Activated CD4-positive, CD25-positive, alpha-beta regulatory T cell (primary cell): ENCODE measurements around the gene FTCDNL1.

Experiments
- DNase-seq, 4 experiments: peaks; one replicate each; lab custom pipeline; 2025; lab: John Stamatoyannopoulos, UW

Gene FTCDNL1

GRCh38 chr2:199842631-199843395 lies 8.2 kb downstream of the FTCDNL1 start:
- DNase-seq: no peak

GRCh38 chr2:199841409-199841808 lies 9.6 kb downstream of the FTCDNL1 start:
- no peak for DNase-seq

GRCh38 chr2:199838399-199838798 lies 12.6 kb downstream of the FTCDNL1 start:
- no peak for DNase-seq

GRCh38 chr2:199836943-199837342 lies 14.0 kb downstream of the FTCDNL1 start:
- DNase-seq: no peak

GRCh38 chr2:199833525-199833924 lies 17.5 kb downstream of the FTCDNL1 start:
- DNase-seq: no peak

- DNase-seq: no peak
Measured at GRCh38 chr2:199830531-199830930, 20.5 kb downstream of the FTCDNL1 start.

GRCh38 chr2:199829628-199830027 lies 21.4 kb downstream of the FTCDNL1 start:
- DNase-seq: no peak

GRCh38 chr2:199819746-199820145 lies 31.2 kb downstream of the FTCDNL1 start:
- no peak for DNase-seq

GRCh38 chr2:199818754-199819153 lies 32.2 kb downstream of the FTCDNL1 start:
- no peak for DNase-seq

GRCh38 chr2:199818026-199818425 lies 33.0 kb downstream of the FTCDNL1 start:
- no peak for DNase-seq

GRCh38 chr2:199814817-199815211 lies 36.2 kb downstream of the FTCDNL1 start:
- DNase-seq: no peak

GRCh38 chr2:199814101-199814816 lies 36.7 kb downstream of the FTCDNL1 start:
- DNase-seq: no peak

- DNase-seq: no peak
Measured at GRCh38 chr2:199812493-199812892, 38.5 kb downstream of the FTCDNL1 start.

- no peak for DNase-seq
Measured at GRCh38 chr2:199811346-199811745, 39.6 kb downstream of the FTCDNL1 start.

GRCh38 chr2:199810422-199811171 lies 40.4 kb downstream of the FTCDNL1 start:
- DNase-seq: no peak

- no peak for DNase-seq
Measured at GRCh38 chr2:199807966-199808365, 43.0 kb downstream of the FTCDNL1 start.

GRCh38 chr2:199806179-199806578 lies 44.8 kb downstream of the FTCDNL1 start:
- no peak for DNase-seq

- no peak for DNase-seq
Measured at GRCh38 chr2:199804831-199805230, 46.2 kb downstream of the FTCDNL1 start.

- DNase-seq: no peak
Measured at GRCh38 chr2:199798831-199799580, 52.0 kb downstream of the FTCDNL1 start.

- DNase-seq: no peak
Measured at GRCh38 chr2:199797431-199798403, 53.3 kb downstream of the FTCDNL1 start.

GRCh38 chr2:199792381-199792780 lies 58.6 kb downstream of the FTCDNL1 start:
- DNase-seq: no peak
